Measurements from ENCODE around the gene ZDHHC11B.
A peak's percentile ranks its signal among the peaks of the same experiment; 100 is the strongest.

Gene ZDHHC11B

DNA sequence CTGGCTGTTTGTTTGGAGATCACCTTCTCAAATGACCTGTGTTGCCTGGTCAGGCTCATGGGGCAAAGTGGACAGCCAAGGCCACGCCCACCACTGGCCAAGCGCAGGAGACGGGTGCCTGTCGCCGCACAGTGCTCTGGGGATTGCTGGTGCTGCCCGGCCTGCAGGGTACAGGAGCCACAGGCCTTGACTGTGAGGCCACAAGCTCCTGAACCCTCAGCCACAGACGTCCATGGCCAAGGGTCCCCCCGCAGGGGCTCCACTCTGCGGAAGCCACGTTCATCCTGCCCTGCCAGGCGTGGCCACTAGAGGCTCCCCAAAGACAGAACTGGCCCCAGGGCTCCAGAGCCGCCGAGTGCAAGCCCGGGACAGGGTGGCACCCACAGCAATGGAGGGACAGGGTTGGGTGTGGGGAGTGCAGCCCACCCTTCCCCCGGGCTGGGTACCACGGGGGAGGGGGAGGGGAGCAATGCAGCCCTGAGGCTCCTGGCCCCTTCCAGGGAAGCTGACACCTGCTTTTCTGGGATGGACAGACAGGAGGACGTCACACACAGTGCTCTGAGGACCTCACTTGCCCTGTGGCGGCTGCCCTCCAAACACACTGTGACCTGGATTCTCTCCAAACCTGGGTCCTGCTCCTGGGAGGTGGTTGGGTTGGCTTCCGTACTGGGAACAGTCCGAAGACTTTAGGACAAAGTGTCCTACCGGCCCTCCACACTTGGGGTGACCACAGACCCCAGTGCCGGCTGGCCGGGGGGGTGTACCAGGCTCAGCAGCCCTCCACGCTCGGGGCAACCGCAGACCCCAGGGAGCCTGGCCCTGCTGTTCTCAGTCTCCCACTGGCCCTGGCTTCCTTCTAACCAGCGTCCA, 112.8 kb downstream of the ZDHHC11B start:
- DNase-seq: peak; percentile 66

DNA sequence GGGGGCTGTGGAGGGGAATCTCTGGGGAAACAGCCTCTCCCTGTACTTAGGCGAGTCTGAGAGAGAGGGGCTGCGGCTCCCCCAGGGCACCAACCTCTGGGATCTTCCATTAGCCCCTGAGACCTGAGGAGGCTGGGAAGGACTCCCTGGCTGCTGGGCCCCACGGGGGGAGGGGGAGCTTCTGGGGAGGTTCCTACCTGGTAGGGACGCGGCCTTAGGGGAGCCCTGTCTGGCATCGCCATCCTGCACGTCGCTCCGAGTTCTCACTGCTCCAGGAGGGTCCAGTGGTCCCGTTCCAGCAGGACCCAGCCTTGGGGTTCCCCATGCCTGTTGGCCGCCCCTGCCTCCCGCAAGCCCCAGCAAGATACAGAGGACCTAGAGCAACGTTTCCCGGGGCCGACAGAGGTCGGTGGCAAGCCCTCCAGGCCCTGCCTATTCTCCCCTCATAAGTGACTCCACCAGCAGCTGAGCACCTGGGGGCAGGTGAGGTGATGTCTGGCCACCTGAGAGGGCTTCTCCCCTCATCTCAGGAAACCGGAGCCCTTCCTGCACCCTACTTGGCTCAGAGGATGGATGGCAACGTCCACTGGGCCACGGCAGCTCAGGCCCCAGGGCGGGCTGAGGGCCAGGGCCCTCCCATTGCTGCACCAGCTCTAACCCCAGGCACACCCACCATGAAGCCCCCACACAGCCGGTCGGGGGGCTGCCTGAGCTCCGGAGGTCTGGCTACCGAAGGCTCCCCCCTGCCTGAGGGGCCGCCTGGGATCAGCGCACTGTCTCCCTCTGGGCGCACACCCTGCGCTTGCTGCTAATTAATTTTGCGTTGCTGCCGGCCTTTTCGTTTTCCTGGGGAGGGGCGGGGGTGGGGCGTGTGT, 113.9 kb downstream of the ZDHHC11B start:
- DNase-seq: no peak

DNA sequence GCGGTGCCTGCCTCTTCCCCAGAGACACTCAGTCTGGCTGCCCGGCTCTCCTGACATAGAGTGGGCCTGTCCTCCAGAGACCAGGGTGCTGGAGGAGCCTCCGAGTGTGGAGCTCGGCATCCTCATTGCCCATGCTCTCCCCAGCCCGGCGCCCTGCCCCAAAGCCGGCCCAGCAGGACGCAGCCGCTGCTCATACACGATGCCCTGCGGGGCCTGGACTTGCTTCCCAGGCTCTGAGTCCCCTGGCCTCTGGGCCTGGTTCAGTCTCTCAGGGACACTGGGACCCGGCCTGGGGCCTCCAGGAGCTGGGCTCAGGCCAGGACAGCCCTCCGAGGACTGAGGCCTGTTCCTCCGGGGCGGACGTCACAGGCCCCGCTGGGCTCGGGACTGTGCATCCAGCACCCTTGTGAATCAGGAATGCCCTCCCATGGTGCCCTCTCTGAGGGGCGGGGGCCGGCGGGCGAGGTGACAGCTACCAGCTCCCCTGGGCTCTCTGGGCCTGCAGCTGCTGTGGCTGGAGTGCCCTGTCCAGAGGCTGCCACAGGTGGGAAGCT, 114.6 kb downstream of the ZDHHC11B start:
- DNase-seq: no peak

DNA sequence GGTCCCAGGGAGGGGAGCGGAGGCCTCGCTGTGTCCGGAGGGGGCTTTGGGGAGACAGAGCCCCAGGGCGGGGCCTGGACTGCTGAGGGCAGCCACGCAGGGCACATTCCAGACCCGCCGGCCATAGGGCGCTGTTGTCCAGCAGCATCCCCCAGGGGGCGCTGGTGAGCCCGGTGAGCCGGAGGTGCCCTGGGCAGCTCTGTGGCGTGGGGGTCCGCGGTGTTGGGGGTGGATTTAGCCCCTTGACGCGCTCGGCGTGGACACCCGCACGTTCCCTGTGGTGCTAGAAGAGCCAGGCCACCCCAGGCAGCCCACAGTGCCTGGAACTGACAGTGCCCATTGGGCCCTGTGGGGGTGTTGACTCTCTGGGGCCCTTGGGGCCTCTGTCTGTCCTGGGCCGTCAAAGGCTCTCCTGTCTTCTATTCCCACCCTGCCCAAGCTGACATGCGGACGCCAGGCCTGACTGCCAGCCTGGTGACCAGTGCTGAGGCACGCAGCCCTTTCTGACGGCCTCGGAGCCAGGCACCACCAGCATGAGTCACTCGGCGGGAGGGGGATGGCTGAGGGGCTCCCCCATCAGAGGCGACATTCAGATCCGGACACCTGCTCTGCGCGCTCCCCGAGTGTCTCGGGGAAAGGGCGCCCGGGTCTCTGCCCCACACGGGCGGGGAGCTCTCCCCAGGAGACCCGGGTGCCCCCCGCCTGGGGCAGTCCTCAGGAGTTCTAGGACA, 115.3 kb downstream of the ZDHHC11B start:
- no peak for DNase-seq

DNA sequence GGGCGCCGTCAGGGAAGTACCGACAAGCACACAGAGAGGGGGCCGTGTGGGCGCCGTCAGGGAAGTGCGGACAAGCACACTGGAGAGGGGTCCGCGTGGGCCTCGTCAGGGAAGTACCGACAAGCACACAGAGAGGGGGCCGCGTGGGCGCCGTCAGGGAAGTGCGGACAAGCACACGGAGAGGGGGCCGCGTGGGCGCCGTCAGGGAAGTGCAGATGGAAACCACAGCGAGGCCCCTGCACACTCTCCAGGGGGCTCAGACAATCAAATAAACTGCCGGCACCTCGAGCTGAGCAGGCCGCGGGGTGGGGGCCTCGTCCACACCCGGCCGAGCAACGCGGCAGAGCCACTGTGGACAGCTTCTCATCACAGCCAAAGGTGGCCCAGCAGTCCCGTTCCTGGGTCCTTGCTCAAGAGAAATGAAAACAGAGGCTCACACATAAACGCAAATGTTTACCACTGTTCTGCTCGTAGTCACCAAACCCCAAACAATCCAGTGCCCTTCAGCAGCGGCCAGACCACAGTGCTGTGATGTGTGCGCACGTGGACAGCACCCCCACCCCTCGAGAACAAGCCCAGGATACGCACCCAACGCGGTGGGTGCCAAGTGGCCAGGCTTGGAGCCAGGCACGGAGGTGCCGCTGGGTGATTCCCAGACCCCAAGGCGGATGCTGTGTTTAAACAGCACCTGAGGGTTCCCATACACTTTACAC, 116.1 kb downstream of the ZDHHC11B start:
- no peak for DNase-seq

DNA sequence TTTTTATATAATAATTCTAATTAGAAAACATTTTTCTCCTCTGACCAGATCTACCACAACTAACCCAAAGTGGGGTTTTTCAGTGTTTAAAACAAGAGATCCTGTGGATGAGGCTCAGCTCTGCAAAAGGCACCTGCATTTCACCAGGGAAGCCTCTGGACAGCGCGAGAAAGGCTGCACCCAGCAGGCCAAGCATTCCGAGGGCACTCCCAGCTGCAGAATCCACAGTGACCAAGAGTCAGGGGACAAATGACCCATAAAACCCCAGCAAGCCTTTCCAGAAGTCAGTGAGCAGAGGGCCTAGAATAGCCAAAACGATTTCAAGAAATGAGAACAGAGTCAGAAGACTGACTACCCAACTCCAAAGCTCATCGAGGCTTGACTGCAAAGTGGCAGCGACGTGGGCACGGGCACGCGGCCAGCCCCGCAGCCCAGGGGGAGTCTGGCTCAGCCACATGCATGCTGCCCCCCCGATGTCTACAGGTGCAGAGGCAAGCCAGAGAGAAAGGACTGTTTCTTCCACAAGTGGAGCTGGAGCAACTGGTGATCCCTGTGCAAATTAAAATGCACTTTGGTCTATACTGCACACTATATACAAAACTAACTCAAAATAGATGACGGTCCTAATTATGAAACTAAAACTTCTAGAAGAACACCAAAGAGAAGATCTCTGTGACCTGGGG, 117.6 kb downstream of the ZDHHC11B start:
- no peak for DNase-seq

DNA sequence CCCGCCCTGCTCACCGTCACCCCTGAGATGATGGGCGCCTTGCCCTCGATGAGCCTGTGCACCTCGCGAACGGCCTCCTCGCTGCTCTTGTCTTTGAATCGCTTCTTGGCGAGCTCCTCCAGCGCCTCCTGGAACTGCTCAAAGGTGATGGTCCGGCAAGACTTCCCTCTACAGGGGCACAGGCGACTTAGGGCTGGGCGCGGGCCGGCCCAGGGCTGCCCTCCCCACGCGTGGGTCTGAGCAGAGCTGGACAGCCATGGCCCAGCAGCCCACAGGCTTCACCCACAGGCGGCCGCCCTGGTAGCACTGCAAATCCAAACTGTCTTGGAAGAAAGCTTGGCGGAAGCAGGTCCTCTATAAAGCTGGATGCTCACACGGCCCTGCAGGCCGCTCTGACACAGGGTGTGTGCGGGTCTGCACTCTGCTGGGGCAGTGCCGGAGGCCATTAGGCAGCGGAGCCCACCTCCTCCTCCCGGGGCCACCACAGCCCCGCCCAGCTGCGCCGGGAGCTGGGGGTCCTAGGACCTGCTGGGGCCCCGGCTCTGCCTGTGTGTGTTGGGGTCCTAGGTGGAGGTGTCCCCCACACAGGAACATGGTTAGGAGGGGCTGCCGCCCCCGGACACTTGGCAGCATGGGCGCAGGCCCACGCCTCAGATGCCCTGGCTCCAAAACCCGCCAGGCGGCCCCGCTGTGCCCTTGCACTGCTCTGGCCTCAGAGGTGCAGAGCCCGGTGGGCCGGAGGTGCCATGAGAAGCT, 118.4 kb downstream of the ZDHHC11B start:
- no peak for DNase-seq

DNA sequence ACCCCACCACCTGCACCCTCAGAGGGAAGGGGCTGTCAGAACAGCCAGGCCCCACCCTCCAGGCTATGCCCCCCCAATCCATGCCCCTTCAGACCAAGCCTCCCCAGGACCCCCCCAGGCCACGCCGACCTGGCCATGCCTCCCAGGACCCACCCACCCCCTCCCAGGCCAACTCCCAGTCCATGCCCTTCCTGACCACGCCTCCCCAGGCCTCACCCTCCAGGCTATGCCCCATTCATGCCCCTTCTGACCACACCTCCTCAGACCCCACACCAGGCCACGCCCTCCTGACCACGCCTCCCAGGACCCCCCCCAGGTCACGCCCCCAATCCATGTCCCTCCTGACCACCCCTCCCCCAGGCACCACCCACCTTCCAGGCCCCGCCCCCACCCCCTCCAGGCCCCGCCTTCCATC, 119.0 kb downstream of the ZDHHC11B start:
- no peak for DNase-seq

DNA sequence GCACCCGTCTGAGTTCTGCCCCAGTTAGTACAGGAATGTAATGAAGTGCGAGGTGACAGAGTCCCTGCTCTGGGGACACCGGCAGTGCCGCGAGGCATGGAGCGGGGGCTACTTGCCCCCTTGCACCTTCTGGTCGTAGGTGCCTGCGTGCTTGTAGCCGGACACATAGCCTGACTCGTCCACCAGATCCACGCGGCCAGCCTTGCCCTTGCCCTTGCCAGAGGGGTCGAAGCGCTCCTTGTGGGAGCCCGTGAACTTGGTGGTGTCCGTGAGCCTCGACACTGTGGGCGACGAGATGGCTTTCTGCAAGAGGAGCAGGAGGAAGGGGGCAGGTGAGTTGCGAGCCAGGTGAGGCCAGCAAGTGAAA, 119.6 kb downstream of the ZDHHC11B start:
- no peak for DNase-seq

DNA sequence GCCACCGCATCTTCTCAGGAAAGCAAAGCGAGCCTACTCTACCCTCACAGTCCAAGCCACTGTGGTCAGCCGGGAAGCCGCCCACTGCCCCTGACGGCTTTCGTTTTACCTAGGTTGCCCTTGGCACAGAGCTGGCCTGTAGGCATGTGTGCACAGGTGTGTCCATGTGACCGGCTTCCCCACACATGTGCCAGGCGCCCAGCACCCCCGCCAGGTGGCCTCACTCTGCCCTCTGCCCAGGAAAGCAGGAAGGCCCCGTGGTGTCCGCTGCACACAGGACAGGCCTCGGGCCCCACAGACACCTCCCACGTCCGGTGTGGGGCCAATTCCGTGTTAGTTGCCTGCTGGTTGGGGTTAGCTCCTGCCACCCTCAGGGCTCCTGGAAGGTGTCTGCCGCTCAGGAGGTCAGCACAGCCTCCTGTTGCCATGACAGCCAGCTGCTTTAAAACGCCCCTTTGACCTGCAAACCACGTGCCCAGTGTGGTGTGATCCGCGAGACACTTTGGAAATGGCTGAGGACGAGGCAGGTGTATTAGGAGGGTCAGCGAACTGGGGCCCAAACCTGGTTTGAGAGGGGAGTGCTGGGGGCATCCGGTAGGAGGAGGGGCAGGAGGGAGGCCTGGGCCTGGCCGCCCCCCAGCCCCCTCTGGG, 120.1 kb downstream of the ZDHHC11B start:
- no peak for DNase-seq

DNA sequence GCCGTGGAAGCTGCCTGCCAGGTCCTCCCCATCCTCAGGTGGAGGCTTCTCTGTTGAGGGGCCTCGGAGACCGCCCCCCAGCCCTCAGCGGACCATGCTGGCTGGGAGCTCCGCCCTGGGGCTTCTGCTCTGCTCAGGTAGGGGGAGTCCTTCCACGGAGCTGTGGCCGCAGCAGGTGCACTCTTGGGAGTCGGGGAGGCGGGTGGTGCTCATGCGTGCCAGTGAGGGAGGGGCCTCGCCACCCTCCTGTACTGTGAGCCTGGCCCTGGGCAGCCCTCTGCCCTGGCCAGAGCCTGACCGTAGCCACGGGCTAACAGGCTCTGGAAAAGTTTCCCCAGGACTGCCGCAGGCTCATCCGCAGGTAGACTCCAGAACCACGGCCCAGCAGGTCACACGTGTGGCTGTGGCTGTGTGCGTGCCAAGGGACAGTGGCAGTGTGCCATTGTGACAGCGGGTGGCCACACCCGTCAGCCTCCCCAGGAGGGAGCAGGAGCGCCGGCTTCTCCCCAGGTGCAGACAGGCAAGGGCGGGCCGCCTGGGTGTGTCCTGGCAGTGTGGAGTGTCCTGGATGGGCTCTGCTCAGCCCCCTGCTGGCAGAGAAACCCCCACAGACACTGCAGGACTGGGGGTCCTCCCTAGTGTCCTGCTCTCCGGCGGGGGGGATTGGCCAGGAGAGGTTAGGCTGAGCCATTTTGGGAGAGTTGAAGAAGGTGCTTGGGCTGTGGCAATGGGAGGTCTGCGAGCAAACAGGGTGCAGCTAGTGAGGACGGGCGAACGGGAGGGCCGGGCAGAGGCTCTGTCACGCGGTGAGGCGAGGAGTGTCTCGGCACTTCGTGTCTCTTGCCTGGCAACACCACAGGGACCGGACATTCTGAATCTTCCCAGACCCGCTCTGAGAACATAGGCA, 120.8 kb downstream of the ZDHHC11B start:
- no peak for DNase-seq

DNA sequence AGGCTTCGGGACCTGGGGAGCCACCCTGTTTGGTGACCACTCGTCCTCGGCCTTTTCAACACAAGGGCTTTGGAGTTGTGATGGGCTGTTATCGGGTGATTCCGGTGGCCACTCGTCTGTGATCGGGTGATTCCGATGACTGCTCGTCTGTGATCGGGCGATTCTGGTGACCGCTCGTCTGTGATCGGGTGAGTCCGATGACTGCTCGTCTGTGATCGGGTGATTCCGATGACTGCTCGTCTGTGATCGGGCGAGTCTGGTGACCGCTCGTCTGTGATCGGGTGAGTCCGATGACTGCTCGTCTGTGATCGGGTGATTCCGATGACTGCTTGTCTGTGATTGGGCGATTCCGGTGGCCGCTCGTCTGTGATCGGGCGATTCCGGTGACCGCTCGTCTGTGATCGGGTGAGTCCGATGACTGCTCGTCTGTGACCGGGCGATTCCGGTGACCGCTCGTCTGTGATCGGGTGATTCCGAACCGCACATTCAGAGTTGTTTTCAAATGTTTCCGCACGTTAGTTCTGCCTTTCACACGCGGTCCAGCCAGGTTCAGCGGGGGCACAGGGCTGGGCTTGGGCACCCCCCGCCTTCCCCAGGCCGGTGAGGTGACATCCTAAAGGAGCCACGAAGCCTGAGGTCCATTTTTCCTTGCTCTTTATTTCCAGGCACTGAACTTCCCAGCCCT, 121.6 kb downstream of the ZDHHC11B start:
- no peak for DNase-seq

DNA sequence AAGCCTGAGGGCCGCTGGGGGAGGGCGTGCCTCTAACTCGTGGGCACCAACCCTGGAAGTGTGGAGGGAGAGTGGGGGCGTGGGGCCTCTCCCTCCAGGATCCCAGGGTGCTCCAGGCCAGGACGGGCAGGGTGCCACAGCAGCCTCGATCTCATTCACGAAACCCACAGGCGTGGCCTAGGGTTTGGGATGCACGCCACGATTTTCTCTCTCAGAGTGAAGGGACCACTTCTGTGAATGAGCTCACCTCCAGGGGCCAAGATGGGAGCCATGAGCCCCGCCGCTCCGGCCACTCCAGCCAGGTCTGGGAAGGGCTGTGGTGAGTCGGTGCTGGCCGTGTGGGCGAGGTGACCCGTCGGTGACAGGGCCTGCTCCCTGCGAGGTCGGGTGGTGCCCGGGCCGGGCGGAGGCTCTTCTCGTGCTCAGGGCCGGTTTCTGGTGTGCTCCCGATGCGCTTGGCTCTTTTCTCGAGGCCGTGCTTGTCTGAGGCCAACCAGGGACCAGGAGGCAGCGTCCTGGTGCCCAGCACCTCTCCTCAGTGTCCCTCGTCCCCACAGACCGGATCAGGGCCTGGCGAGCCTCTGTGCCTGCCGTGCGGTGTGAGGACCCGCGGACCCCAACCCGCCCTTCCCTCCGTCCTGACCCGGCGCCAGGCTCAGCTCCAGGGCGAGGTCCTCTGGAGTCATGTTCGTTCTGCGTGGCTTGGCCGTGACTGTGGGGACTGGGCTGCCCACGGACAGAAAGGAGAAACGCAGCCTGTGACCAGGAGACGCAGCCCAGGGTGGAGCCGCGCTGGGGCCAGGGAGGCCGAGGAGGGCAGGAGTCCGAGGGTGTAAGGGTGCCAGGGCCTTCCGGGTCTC, 122.4 kb downstream of the ZDHHC11B start:
- DNase-seq: no peak

DNA sequence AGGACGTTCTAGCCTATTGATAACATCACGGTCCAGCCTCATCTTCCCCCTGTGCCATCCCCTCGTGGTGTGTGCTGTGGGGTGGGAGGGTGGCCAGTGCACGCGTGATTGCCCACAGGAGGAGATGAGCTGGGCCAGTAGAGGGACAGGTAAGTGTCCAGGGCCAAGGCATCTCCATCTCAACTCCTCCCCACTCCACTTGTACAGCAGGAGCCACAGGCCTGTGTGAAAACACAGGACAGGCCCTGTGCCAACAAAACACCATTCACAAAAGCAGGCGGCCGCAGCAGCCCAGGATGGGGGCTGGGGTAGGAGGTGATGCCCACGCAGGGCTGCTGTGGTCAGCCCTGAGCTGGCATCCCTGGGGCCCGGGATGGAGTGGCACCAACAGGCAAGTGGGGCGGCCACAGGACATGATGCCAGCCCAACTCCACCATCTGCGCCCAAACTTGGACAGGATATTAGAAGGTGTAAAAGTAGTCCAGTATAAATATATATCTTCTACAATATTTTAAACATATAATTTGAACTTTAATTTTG, 124.0 kb downstream of the ZDHHC11B start:
- no peak for DNase-seq

Measured in CD4-positive, alpha-beta T cell treated with Interleukin-15 for 1 hour (primary cell).